ENCODE measurements around the gene FRMPD2.
A peak's percentile ranks its signal among the peaks of the same experiment; 100 is the strongest.
"Not testable (repeated sequence)": the region's sequence is repeated elsewhere in the genome, so short reads cannot be mapped to it uniquely, and the experiment has no call there.

The FRMPD2 gene

GRCh38 chr10:48289501-48290238, 15.2 kb upstream of the FRMPD2 start:
- peak; percentile 33 for DNase-seq

DNA sequence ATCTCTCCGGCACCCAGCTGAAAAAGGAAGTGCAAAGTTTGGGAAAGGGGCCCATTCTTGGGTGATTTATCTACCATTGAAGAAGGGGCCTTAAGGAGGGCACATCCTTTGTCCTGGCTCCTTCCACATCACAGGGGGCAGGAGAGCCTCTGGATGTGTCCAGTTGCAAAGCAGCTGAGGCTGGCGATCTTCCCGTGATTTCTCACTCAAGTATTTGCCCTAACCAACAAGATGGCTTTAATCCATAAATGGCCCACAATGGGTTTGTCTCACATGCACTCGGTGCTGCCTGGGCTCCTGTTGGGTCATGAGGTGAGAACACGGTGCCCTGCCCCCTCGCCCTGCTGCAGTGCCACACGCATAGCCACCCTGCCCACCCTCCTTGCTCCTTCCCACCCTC, 14.2 kb upstream of the FRMPD2 start:
- no peak for DNase-seq

GRCh38 chr10:48287417-48288391, 13.2 kb upstream of the FRMPD2 start:
- no peak for DNase-seq

GRCh38 chr10:48286356-48286755, 11.9 kb upstream of the FRMPD2 start:
- DNase-seq, result no peak

DNA sequence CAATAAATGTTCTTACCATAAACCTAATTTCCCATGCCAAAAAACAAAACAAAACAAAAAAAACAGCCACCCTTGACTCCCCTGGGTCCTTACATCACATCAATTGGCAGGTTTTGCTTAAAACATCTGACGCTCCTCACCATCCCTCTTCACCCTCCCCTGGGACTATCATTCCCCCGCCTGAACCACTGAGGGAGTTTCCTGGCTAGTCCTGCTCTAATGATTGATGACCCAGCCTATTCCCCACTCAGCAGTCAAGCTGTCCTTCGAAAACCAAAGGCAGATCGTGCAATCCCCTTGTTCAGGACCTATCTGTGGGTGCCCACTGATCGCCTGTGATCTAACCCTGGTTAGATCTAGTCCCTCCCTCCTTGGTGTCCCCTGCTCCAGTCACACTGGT, 11.2 kb upstream of the FRMPD2 start:
- DNase-seq, result no peak

- DNase-seq, result no peak
These were observed 10.3 kb upstream of the FRMPD2 start for GRCh38 chr10:48284811-48285210.

- DNase-seq, result no peak
These were observed 9.6 kb upstream of the FRMPD2 start for GRCh38 chr10:48284002-48284546.

- no peak for DNase-seq
These were observed 8.3 kb upstream of the FRMPD2 start for GRCh38 chr10:48282829-48283228.

- DNase-seq, result not testable (repeated sequence)
These were observed 7.2 kb upstream of the FRMPD2 start for GRCh38 chr10:48281697-48282096.

DNA sequence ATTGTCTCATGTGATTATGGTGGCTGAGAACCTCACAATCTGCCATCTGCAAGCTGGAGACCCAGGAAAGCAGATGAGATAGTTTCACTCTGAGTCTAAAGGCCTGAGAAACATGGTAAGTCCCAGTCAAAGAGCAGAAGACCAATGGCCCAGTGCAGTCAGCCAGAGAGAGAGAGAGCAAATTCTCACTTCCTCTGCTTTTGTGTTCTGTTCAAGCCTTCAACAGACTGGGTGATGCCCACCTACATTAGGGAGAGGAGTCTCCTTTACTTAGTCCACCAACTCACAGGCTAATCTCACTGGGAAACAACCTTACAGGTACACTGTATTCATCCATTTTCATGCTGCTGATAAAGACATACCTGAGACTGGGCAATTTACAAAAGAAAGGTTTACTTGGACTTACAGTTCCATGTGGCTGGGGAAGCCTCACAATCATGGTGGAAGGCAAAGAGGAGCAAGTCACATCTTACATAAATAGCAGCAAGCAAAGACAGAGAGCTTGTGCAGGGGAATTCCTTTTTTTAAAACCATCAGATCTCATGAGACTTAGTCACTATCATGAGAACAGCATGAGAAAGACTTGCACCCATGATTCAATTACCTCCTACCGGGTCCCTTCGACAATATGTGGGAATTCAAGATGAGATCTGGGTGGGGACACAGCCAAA, 4.7 kb upstream of the FRMPD2 start:
- no peak for DNase-seq

DNA sequence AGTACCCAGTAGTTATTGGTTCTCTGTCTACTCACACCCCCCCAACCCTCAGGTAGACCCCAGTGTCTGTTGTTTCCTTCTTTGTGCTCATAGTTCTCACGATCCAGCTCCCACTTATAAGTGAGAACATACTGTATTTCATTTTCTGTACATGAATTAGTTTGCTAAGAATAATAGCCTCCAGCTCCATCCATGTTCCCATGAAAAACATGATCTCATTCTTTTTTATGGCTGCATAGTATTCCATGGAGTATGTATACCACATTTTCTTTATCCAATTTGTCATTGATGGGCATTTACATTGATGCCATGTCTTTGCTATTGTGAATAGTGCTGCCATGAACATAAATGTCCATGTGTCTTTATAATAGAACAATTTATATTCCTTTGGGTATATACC, 2.6 kb upstream of the FRMPD2 start:
- DNase-seq, result no peak

DNA sequence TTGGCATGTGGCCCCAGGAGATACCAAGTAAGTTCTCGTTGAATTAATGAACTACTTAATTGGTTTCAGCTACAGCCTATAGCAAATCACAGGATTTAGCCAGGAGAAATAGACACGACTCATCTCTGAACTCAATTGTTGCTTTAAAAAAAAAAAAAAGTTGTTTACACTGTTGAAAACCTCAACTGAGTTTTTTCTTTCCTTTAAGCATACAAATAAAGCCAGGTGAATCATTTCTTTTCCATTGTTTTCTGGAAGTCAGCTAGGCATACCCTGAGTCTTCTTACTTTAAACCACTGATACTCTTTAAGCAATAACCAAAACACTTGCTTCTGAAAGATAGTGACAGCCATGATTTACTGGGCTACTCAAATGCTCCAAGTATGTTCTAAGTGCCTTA, 755 bp downstream of the FRMPD2 start:
- no peak for DNase-seq

DNA sequence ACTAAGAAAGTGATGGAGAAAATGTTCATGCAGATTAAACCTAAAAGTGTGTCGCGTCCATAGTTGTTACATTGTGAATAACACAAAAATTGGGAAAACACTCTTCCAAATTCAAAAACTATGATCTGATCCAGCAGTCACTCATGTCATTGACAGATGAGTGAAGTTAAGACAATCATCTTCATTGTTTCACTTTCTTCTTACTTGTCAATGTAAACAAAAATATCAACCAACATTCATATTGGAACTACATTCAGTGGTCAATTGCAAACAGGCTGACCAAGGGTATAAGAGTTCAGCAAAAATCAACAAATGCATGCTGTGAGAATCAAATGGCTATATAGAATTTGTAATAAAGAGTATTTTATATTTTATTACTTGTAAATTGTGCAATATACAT, 1.8 kb downstream of the FRMPD2 start:
- no peak for DNase-seq

DNA sequence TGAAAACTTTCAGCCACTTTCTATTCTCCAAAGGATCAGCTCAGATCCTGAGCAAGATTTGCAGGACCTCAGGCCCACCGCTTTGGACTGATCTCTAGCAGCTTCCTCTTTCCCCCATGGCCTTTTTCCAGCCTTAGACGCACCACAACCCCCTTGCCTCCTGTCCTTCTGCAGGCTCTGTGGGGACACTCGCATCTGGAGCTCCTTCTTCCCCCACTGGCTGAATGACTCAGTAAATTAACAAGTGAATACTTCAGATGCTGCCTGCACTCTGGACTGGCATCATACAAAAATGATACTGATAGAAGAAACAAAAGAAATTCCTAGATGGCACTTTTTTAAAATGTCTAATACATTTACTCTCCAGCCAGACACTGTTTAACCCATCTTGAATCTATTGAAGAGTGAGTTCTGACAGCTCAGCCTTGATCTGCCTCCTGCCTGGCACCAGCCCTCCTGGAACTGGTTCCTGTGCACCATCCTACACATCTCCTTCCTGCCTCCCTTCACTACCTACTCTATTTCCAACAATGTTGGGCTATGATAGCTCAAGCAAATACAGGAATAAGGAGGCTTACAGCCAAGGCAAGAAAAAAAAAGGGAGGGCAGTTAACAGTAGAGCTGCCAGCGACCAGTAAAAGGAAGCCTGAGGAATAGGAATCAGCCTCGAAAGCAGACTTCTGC, 3.3 kb downstream of the FRMPD2 start:
- DNase-seq, result no peak

DNA sequence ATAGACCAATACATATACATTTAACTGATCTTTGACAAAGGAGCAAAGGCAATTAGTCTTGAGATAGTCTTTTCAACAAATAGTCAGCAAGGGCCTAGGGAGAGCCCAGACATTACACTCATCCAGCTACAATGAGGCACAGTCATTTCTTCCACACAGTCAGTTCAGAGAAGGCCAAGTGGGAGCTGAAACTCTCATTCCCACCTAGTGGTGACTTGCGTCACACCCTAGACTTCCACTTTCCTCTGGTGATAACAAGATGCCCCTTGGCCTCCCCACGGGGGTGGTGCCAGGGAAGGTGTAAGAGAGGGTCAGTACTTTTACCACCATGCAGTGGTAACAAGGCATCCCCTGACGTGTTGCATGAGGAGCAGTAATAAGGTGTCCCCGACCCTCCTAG, 8.0 kb downstream of the FRMPD2 start:
- DNase-seq, result no peak

GRCh38 chr10:48258105-48258504, 16.4 kb downstream of the FRMPD2 start:
- no peak for DNase-seq

DNA sequence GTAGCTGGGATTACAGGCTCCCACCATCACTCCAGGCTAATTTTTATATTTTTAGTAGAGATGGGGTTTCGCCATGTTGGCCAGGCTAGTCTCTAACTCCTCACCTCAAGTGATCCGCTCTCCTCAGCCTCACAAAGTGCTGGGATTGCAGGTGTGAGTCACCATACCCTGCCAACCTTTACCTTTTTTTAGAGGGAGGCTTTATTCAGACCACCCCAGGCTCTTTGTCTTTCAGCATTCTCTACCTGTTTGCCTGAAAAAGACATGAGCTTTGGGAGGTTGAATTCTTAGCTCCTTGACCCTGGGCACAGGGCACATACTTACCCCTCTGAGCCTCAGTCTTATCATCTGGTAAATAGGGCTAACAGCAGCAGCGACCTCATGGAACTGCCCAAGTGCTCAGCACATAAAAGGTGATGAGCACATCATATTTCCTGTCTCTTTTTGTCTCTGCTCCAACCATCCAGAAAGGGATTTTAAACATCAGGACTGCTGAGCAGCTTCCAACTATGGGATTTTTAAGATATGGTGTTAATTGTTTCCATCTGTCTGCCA, 17.0 kb downstream of the FRMPD2 start:
- no peak for DNase-seq

GRCh38 chr10:48255722-48256121, 18.8 kb downstream of the FRMPD2 start:
- DNase-seq, result no peak

GRCh38 chr10:48254750-48255512, 19.6 kb downstream of the FRMPD2 start:
- DNase-seq, result no peak

DNA sequence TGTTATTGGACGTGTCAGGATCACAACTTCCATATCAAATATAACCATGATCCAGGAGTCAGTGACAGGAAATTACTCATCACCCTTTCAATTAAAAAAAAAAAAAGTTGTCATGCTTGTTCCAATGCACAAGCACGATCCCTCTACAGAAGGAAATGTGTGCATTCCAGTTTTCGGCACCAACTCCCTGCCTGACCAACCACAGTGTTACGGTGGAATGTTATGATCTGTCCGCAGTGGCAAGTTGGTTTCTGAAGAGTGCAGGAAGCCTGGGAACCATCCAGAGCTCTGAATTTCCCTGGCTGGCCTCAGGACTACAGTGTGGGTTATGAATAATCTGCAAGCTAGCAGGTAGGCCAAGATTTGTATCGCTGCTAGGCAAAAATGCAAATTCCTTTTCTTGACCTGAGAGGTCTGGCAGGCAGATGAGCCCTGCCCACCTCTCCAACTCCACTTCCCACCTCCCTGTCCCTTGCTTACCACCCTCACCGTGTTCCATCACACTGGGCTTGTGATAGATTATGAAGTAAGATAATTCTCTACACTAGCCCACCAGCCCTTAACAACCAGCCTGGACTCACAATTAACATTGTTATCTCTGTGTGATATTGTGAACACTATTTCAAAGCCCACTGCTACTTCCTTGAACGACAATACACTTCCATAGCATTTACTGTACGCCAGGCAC, 20.4 kb downstream of the FRMPD2 start:
- DNase-seq, result no peak

DNA sequence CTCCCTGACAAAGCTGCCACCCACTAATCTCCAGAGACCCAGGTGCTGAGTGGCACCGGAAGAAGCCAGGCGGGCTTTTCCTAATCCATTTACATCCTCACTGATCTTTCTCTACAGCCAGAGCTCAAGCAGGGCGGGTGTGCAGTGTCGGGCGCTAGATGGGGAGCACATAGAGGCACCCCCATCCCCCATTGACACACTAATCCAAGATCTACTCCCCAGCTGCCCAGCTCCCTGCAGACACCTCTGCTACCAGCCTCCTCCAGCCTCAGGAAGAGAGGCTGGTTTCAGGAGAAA, 22.2 kb downstream of the FRMPD2 start:
- DNase-seq, result no peak
